HepG2 (cell line): ENCODE measurements around the gene KIF13A. TPM values are rescaled to one million over a fixed set of nuclear protein-coding genes. Genes with fewer than 3 reads are reported as not detected.

Experiments used
- ATAC-seq: fragments of 200-7000 bp; cut with Tn5 transposase; 3 replicates; pipeline ENCODE4 v1.9.1; 2020; ENCODE audit warnings: mild to moderate bottlenecking, moderate library complexity
- BruUV-seq: library from RNA; stranded (reverse); fragments of 400-500 nt; replicated peaks from 2 replicates; lab custom pipeline; 2021; lab: Mats Ljungman, UMichigan
- CTCF ChIA-PET: fragments of 300-600 bp; formaldehyde crosslinking; extraction: SDS; loops from one replicate; lab custom pipeline; 2021; ENCODE audit warnings: low total read pairs, inconsistent platforms, low intra/inter-chr PET ratio; lab: Yijun Ruan, JAX
- POLR2A ChIA-PET: fragments of 350-600 bp; sonication (Branson Sonifier 250); formaldehyde crosslinking; loops from one replicate; lab custom pipeline; 2020; ENCODE audit warnings: antibody characterized with exemption, inconsistent platforms; lab: Yijun Ruan, JAX
- DNase-seq: peaks from one replicate; pipeline ENCODE4 v3.0.0-alpha.2; 2015; ENCODE audit warnings: low spot score
- FAIRE-seq: peaks from 3 replicates; lab custom pipeline; 2011; peaks lifted over from hg19 to GRCh38; lab: Jason Lieb, UNC
- H2AFZ ChIP-seq: one replicate; pipeline ENCODE4 v1.6.1; 2011; ENCODE audit warnings: low read length, inconsistent platforms
- H3K27ac ChIP-seq: fragments of 300-600 bp; 3 replicates; pipeline ENCODE4 v1.8.0; 2011; ENCODE audit warnings: mixed run types, mild to moderate bottlenecking, mixed read lengths, low read length, inconsistent platforms; ENCODE audit not compliant: insufficient read depth; ENCODE audit errors: extremely low read length
- H3K27me3 ChIP-seq, 2 experiments: fragments of 200-600 bp in 1 of 2; 2 replicates in 1 of 2; 3 replicates in 1 of 2; pipeline versions ENCODE4 v1.6.0 to v1.8.0; 2011; ENCODE audit warnings: low read length in 2 of 2, mild to moderate bottlenecking in 2 of 2, moderate library complexity in 2 of 2, inconsistent platforms in 1 of 2; ENCODE audit not compliant: insufficient read depth in 2 of 2, control insufficient read depth in 1 of 2
- H3K36me3 ChIP-seq, 2 experiments: fragments of 200-600 bp in 1 of 2; replicated peaks in 1 of 2; 2 replicates in 1 of 2; 3 replicates in 1 of 2; pipeline versions ENCODE4 v1.5.1 to v1.8.0; 2011; ENCODE audit warnings: low read length in 2 of 2, inconsistent platforms in 1 of 2; ENCODE audit not compliant: insufficient read depth in 2 of 2, control insufficient read depth in 1 of 2
- H3K4me1 ChIP-seq: 2 replicates; pipeline ENCODE4 v1.5.1; 2012; ENCODE audit warnings: low read length, inconsistent platforms; ENCODE audit not compliant: insufficient read depth
- H3K4me2 ChIP-seq: 2 replicates; pipeline ENCODE4 v1.6.0; 2011; ENCODE audit warnings: low read depth, low read length, inconsistent platforms
- H3K4me3 ChIP-seq, 3 experiments: fragments of 200-600 bp in 1 of 3; sonication (generic), shearing (Covaris generic) in 1 of 3; replicated peaks in 1 of 3; 2 replicates each; pipeline ENCODE4 v1.5.1; 2011 to 2016; ENCODE audit warnings: low read length in 3 of 3, inconsistent platforms in 2 of 3, low read depth in 2 of 3, mild to moderate bottlenecking in 2 of 3, control low read depth in 1 of 3, mixed read lengths in 1 of 3; ENCODE audit not compliant: insufficient read depth in 1 of 3
- H3K79me2 ChIP-seq: one replicate; pipeline ENCODE4 v1.6.1; 2011; ENCODE audit warnings: low read length, inconsistent platforms; ENCODE audit not compliant: insufficient read depth
- H3K9ac ChIP-seq: 2 replicates; pipeline ENCODE4 v1.6.0; 2011; ENCODE audit warnings: mild to moderate bottlenecking, low read depth, low read length, inconsistent platforms; ENCODE audit not compliant: insufficient read depth
- H3K9me3 ChIP-seq: 2 replicates; pipeline ENCODE4 v1.5.1; 2012; ENCODE audit warnings: mild to moderate bottlenecking, low read length
- H4K20me1 ChIP-seq: 2 replicates; pipeline ENCODE4 v1.6.0; 2011; ENCODE audit warnings: inconsistent platforms, mild to moderate bottlenecking, low read length, moderate library complexity; ENCODE audit not compliant: insufficient read depth
- AGO1 ChIP-seq: fragments of 200-400 bp; formaldehyde crosslinking; IDR thresholded peaks from 2 replicates; pipeline ENCODE4 v1.6.1; 2017; ENCODE audit warnings: mild to moderate bottlenecking, low read depth, low read length, moderate library complexity; ENCODE audit not compliant: poor library complexity, severe bottlenecking
- HNF1A ChIP-seq, 2 experiments: sonication (generic) in 1 of 2; formaldehyde crosslinking in 1 of 2; IDR thresholded peaks; 2 replicates each; pipeline versions ENCODE4 v1.4.0 to v1.6.1; 2016 to 2020; ENCODE audit warnings: borderline replicate concordance in 1 of 2, low read depth in 1 of 2, mild to moderate bottlenecking in 1 of 2, missing genetic modification reagents in 1 of 2
- KLF6 ChIP-seq: IDR thresholded peaks from 2 replicates; pipeline ENCODE4 v1.8.0; 2016; ENCODE audit warnings: missing biosample characterization, missing genetic modification reagents
- RBAK ChIP-seq: sonication (generic); formaldehyde crosslinking; IDR thresholded peaks from 2 replicates; pipeline ENCODE4 v1.5.1; 2020; ENCODE audit warnings: mild to moderate bottlenecking, missing genetic modification reagents
- WGBS: methylation state at CpG from one replicate; pipeline ENCODE4 v1.1.6; 2017; ENCODE audit warnings: low lambda C conversion rate; 5-methylcytosine and 5-hydroxymethylcytosine counted together
- in situ Hi-C: cut with HindIII; loops from 2 replicates; pipeline ENCODE4 v1.10.0; 2017; ENCODE audit warnings: low pct_unique_long_range_greater_than_20kb; ENCODE audit not compliant: extremely low pct_ligation_motif_present
- intact Hi-C: fragments of 100-400 bp; cut with micrococcal nuclease; formaldehyde crosslinking; loops from one replicate; pipeline ENCODE4 v1.10.0; 2022; ENCODE audit not compliant: unreplicated experiment
- polyA plus RNA-seq, 8 experiments: library from polyadenylated mRNA; depleted of rRNA in 3 of 8; stranded (reverse) in 7 of 8; unstranded in 1 of 8; fragments of >200 nt; fragmentation: Illumina TruSeq in 4 of 8; extraction: Trizol in 4 of 8; gene quantifications; 2 replicates each; pipeline versions ENCODE4 v1.2.1 to v1.2.3, GENCODE V29; 2011 to 2016; ENCODE audit warnings: low read depth in 4 of 8, missing spikeins in 1 of 8, mixed read lengths in 1 of 8; ENCODE audit not compliant: insufficient read depth in 1 of 8
- total RNA-seq, 5 experiments: library from RNA; depleted of rRNA; stranded (reverse); fragments of >200 nt; fragmentation: Illumina TruSeq; extraction: Trizol; gene quantifications; 2 replicates each; pipeline ENCODE4 v1.2.3, GENCODE V29; 2016; ENCODE audit warnings: low read depth in 1 of 5

Gene KIF13A
- total and polyA plus RNA-seq, 2 of the 13 experiments (the other 11 are each of a cell fraction or from before 2014, with no cell fraction given), result 21.1 to 37.2 TPM

- FAIRE-seq (no peak), DNase-seq (no peak), ATAC-seq (no peak)
- no peaks in the 10 kb centered on the region for H3K4me1 ChIP-seq
- no peaks in the 10 kb centered on the region for H4K20me1 ChIP-seq
- TF ChIP-seq AGO1, result no peak
- TF ChIP-seq KLF6, result no peak
- no peak for TF ChIP-seq RBAK (CRISPR knock-in tag)
- no peak for TF ChIP-seq HNF1A (IDR thresholded peaks at IDR 0.05; ENCODE audit: low read depth)
- no peak for TF ChIP-seq HNF1A (CRISPR knock-in tag; IDR thresholded peaks at IDR 0.05; ENCODE audit: borderline replicate concordance)
- WGBS, result 96% methylated on average over 3 of the region's 3 CpGs
- BruUV-seq, result no TSS peak
- no peaks in the 10 kb centered on the region for H3K27me3 ChIP-seq
- CTCF ChIA-PET, result no interaction called here
- H3K9ac ChIP-seq, result no peak overlapping the region
- in situ Hi-C loops, result no loop called here
- H3K9me3 ChIP-seq, result no peaks in the 10 kb centered on the region
- H3K27ac ChIP-seq, result no peak overlapping the region
- POLR2A ChIA-PET, result no interaction called here
- H3K36me3 ChIP-seq, result peaks cover 4 to 12% of the 10 kb centered on the region in 2 experiments
- H3K4me3 ChIP-seq, result no peak overlapping the region
- no peak overlapping the region for H3K4me2 ChIP-seq
- no peaks in the 10 kb centered on the region for H3K79me2 ChIP-seq
- no peak overlapping the region for H2AFZ ChIP-seq
- intact Hi-C loops, result no loop called here
These were observed 131.1 kb downstream of the KIF13A start for GRCh38 chr6:17856306-17856705.
